HepG2 (cell line): ENCODE results near the gene SGMS1. TPM values are rescaled to one million over a fixed set of nuclear protein-coding genes. Genes with fewer than 3 reads are reported as not detected.

Experiments used
- CSRNP1 ChIP-seq: sonication (generic); formaldehyde crosslinking; IDR thresholded peaks from 2 replicates; pipeline ENCODE4 v1.8.1; 2023; ENCODE audit warnings: mild to moderate bottlenecking, missing genetic modification reagents
- EEA1 ChIP-seq: sonication (generic); formaldehyde crosslinking; IDR thresholded peaks from 2 replicates; pipeline ENCODE4 v1.5.1; 2020; ENCODE audit warnings: mild to moderate bottlenecking, missing genetic modification reagents, borderline replicate concordance
- FOSL1 ChIP-seq: sonication (generic); formaldehyde crosslinking; IDR thresholded peaks from 2 replicates; pipeline ENCODE4 v1.9.0; 2021; ENCODE audit warnings: missing genetic modification reagents, borderline replicate concordance
- GPBP1L1 ChIP-seq: sonication (generic); formaldehyde crosslinking; IDR thresholded peaks from 2 replicates; pipeline ENCODE4 v1.5.0; 2020; ENCODE audit warnings: mild to moderate bottlenecking, missing genetic modification reagents
- HNF4A ChIP-seq: sonication (generic); formaldehyde crosslinking; IDR thresholded peaks from 2 replicates; pipeline ENCODE4 v1.4.0; 2020; ENCODE audit warnings: missing genetic modification reagents
- IRX3 ChIP-seq: sonication (generic); formaldehyde crosslinking; IDR thresholded peaks from 2 replicates; pipeline ENCODE4 v1.8.1; 2023; ENCODE audit warnings: mild to moderate bottlenecking, low read depth, missing genetic modification reagents, borderline replicate concordance
- MLXIP ChIP-seq: sonication (generic); formaldehyde crosslinking; IDR thresholded peaks from 2 replicates; pipeline ENCODE4 v1.9.0; 2021; ENCODE audit warnings: missing genetic modification reagents, borderline replicate concordance
- NFIB ChIP-seq: sonication (generic); formaldehyde crosslinking; IDR thresholded peaks from 2 replicates; pipeline ENCODE4 v1.9.0; 2021; ENCODE audit warnings: missing genetic modification reagents, mild to moderate bottlenecking, borderline replicate concordance
- TFE3 ChIP-seq: IDR thresholded peaks from 2 replicates; pipeline ENCODE4 v1.6.1; 2016
- ZNF331 ChIP-seq: sonication (generic); formaldehyde crosslinking; IDR thresholded peaks from 2 replicates; pipeline ENCODE4 v1.4.0; 2020; ENCODE audit warnings: missing genetic modification reagents
- ZSCAN12 ChIP-seq: sonication (generic); formaldehyde crosslinking; IDR thresholded peaks from 2 replicates; pipeline ENCODE4 v1.9.0; 2021; ENCODE audit warnings: mild to moderate bottlenecking, missing genetic modification reagents
- polyA plus RNA-seq, 8 experiments: library from polyadenylated mRNA; depleted of rRNA in 3 of 8; stranded (reverse) in 7 of 8; unstranded in 1 of 8; fragments of >200 nt; fragmentation: Illumina TruSeq in 4 of 8; extraction: Trizol in 4 of 8; gene quantifications; 2 replicates each; pipeline versions ENCODE4 v1.2.1 to v1.2.3, GENCODE V29; 2011 to 2016; ENCODE audit warnings: low read depth in 4 of 8, missing spikeins in 1 of 8, mixed read lengths in 1 of 8; ENCODE audit not compliant: insufficient read depth in 1 of 8
- total RNA-seq, 5 experiments: library from RNA; depleted of rRNA; stranded (reverse); fragments of >200 nt; fragmentation: Illumina TruSeq; extraction: Trizol; gene quantifications; 2 replicates each; pipeline ENCODE4 v1.2.3, GENCODE V29; 2016; ENCODE audit warnings: low read depth in 1 of 5
- TF ChIP-seq, protein P1 (sequence below), 2 experiments: fragments of 450-650 bp in 1 of 2; sonication (generic) in 1 of 2; formaldehyde crosslinking; IDR thresholded peaks; 2 replicates each; pipeline versions ENCODE4 v1.5.0 to v1.8.0; 2020 to 2022; ENCODE audit warnings: mild to moderate bottlenecking in 1 of 2, missing genetic modification reagents in 1 of 2
- TF ChIP-seq, protein P2 (sequence below): IDR thresholded peaks from 2 replicates; pipeline ENCODE4 v1.6.1; 2016; ENCODE audit warnings: mild to moderate bottlenecking

Gene SGMS1
- total and polyA plus RNA-seq, 2 of the 13 experiments (the other 11 are each of a cell fraction or from before 2014, with no cell fraction given): 6.5 to 15.1 TPM

DNA sequence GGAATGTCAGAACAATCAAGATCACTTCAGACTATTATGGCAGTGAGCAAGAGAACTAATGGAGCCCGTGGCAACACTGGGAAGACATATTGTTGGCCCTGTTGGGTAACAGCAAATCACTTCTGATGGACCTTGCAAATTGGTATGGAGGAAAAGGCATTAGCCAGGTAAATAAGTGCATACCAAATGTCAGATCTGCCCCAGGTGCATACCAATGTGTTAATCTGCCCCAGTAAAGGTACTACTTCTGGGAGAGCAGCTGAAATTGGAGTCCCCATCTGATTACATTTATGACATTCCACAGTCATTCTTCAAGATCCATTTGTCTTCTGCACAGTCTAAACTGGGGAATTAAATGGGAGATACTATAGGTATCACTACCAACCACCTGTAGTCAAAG is 3.7 kb upstream of the SGMS1 start (continued):
- TF ChIP-seq GPBP1L1 (CRISPR knock-in tag): no peak
- no peak for TF ChIP-seq TFE3 (CRISPR knock-in tag)
- TF ChIP-seq IRX3 (CRISPR knock-in tag): no peak
- TF ChIP-seq NFIB (CRISPR knock-in tag): no peak
- no peak for TF ChIP-seq MLXIP (CRISPR knock-in tag)
- TF ChIP-seq, protein P1, sequence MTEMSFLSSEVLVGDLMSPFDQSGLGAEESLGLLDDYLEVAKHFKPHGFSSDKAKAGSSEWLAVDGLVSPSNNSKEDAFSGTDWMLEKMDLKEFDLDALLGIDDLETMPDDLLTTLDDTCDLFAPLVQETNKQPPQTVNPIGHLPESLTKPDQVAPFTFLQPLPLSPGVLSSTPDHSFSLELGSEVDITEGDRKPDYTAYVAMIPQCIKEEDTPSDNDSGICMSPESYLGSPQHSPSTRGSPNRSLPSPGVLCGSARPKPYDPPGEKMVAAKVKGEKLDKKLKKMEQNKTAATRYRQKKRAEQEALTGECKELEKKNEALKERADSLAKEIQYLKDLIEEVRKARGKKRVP (CRISPR knock-in tag; IDR thresholded peaks at IDR 0.05): no peak
- no peak for TF ChIP-seq ZSCAN12 (CRISPR knock-in tag)
- TF ChIP-seq ZNF331 (CRISPR knock-in tag): no peak
- TF ChIP-seq FOSL1 (CRISPR knock-in tag): no peak
- TF ChIP-seq HNF4A (CRISPR knock-in tag): no peak
- no peak for TF ChIP-seq CSRNP1 (CRISPR knock-in tag)
- TF ChIP-seq, protein P2, sequence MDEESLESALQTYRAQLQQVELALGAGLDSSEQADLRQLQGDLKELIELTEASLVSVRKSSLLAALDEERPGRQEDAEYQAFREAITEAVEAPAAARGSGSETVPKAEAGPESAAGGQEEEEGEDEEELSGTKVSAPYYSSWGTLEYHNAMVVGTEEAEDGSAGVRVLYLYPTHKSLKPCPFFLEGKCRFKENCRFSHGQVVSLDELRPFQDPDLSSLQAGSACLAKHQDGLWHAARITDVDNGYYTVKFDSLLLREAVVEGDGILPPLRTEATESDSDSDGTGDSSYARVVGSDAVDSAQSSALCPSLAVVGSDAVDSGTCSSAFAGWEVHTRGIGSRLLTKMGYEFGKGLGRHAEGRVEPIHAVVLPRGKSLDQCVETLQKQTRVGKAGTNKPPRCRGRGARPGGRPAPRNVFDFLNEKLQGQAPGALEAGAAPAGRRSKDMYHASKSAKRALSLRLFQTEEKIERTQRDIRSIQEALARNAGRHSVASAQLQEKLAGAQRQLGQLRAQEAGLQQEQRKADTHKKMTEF: no peak
- no peak for TF ChIP-seq EEA1 (CRISPR knock-in tag)
